SK-N-DZ (cell line): ENCODE measurements around the gene RBX1. TPM values are rescaled to one million over a fixed set of nuclear protein-coding genes. Genes with fewer than 3 reads are reported as not detected.
"Not testable (repeated sequence)": the region's sequence is repeated elsewhere in the genome, so short reads cannot be mapped to it uniquely, and the experiment has no call there.

Source experiments
- DNase-seq: peaks from one replicate; pipeline ENCODE4 v3.0.0-alpha.2; 2015; ENCODE audit warnings: low spot score
- polyA plus RNA-seq, 2 experiments: library from polyadenylated mRNA; depleted of rRNA; stranded (reverse); fragments of >200 nt; gene quantifications; 2 replicates each; pipeline ENCODE4 v1.2.3, GENCODE V29; 2014

Gene RBX1
- 197 and 226 TPM in 2 replicates for polyA plus RNA-seq (2014; cell fraction: cytosol; rRNA removed)
- 107 TPM in 2 replicates for polyA plus RNA-seq (2014; cell fraction: nucleus; rRNA removed)

GRCh38 chr22:40950962-40951794, at the start of gene RBX1:
Gene RBX1, plus strand, starts transcription at chr22:40951378. Its CDS starts 21 bp downstream, at chr22:40951399.
- peak; percentile 99 for DNase-seq

GRCh38 chr22:40904101-40904500, 47.1 kb upstream of the RBX1 start:
- DNase-seq = no peak

GRCh38 chr22:40908895-40909294, 42.3 kb upstream of the RBX1 start:
- no peak for DNase-seq

GRCh38 chr22:40911772-40912171, 39.4 kb upstream of the RBX1 start:
- no peak for DNase-seq

- not testable (repeated sequence) for DNase-seq
Observed at GRCh38 chr22:40912987-40913386, 38.2 kb upstream of the RBX1 start.

GRCh38 chr22:40919446-40919845, 31.7 kb upstream of the RBX1 start:
- no peak for DNase-seq

- DNase-seq = no peak
Observed at GRCh38 chr22:40920526-40920925, 30.7 kb upstream of the RBX1 start.

- DNase-seq = peak; percentile 47
Observed at GRCh38 chr22:40922484-40923303, 28.5 kb upstream of the RBX1 start.

GRCh38 chr22:40928657-40929056, 22.5 kb upstream of the RBX1 start:
- no peak for DNase-seq

- no peak for DNase-seq
Observed at GRCh38 chr22:40932396-40932795, 18.8 kb upstream of the RBX1 start.

GRCh38 chr22:40939202-40939601, 12.0 kb upstream of the RBX1 start:
- DNase-seq = no peak

- no peak for DNase-seq
Observed at GRCh38 chr22:40951795-40952605, 822 bp downstream of the RBX1 start.

GRCh38 chr22:40953471-40953870, 2.3 kb downstream of the RBX1 start:
- no peak for DNase-seq

GRCh38 chr22:40954113-40954512, 2.9 kb downstream of the RBX1 start:
- DNase-seq = no peak

GRCh38 chr22:40955571-40955970, 4.4 kb downstream of the RBX1 start:
- no peak for DNase-seq

- DNase-seq = no peak
Observed at GRCh38 chr22:40957601-40958000, 6.4 kb downstream of the RBX1 start.

- DNase-seq = no peak
Observed at GRCh38 chr22:40958299-40958698, 7.1 kb downstream of the RBX1 start.

- DNase-seq = no peak
Observed at GRCh38 chr22:40960145-40960544, 9.0 kb downstream of the RBX1 start.

GRCh38 chr22:40965936-40966725, 15.0 kb downstream of the RBX1 start:
- DNase-seq = no peak

GRCh38 chr22:40966726-40967085, 15.5 kb downstream of the RBX1 start:
- DNase-seq = no peak
